T-cell (primary cell): ENCODE measurements around the gene ITPK1. TPM values are rescaled to one million over a fixed set of nuclear protein-coding genes. Genes with fewer than 3 reads are reported as not detected.

Experiments used
- ATAC-seq, 4 experiments: fragments of 200-7000 bp in 3 of 4; fragments of 150-1000 bp in 1 of 4; cut with Tn5 transposase; replicated peaks in 1 of 4; 1 replicate in 3 of 4; 2 replicates in 1 of 4; pipeline ENCODE4 v1.10.0; 2021; ENCODE audit warnings: moderate library complexity in 3 of 4, mild to moderate bottlenecking in 2 of 4, moderate number of reproducible peaks in 1 of 4
- CTCF ChIA-PET, 2 donors: fragments of 300-600 bp; sonication (Branson Sonifier 250); formaldehyde crosslinking; loops; one replicate each; lab custom pipeline; 2022; ENCODE audit warnings: antibody characterized with exemption in 2 of 2; lab: Charles Lee
- POLR2A ChIA-PET, 2 donors: fragments of 300-600 bp; sonication (Branson Sonifier 250); formaldehyde crosslinking; loops; one replicate each; lab custom pipeline; 2022; ENCODE audit warnings: antibody characterized with exemption in 2 of 2; lab: Charles Lee
- DNase-seq, 35 experiments: peaks; one replicate each; pipeline versions ENCODE4 v3.0.0 to v3.0.0-alpha.2; 2013 to 2023
- H3K27ac ChIP-seq: one replicate; pipeline ENCODE4 v1.5.1; 2013; ENCODE audit warnings: low read length
- H3K27me3 ChIP-seq, 2 experiments: replicated peaks in 1 of 2; 1 replicate in 1 of 2; 2 replicates in 1 of 2; pipeline versions ENCODE4 v1.6.1 to v1.7.0; 2013; ENCODE audit warnings: low read length in 1 of 2, mixed read lengths in 1 of 2; ENCODE audit not compliant: control insufficient read depth in 2 of 2, insufficient read depth in 2 of 2; ENCODE audit errors: extremely low read depth in 1 of 2
- H3K36me3 ChIP-seq, 2 donors: 1 replicate in 1 of 2; 2 replicates in 1 of 2; pipeline versions ENCODE4 v1.6.1 to v1.7.0; 2013; ENCODE audit warnings: low read length in 1 of 2; ENCODE audit not compliant: control insufficient read depth in 2 of 2, insufficient read depth in 1 of 2; ENCODE audit errors: extremely low read depth in 1 of 2
- H3K4me1 ChIP-seq, 2 experiments: 1 replicate in 1 of 2; 2 replicates in 1 of 2; pipeline versions ENCODE4 v1.6.1 to v1.7.0; 2013; ENCODE audit warnings: low read length in 2 of 2, mixed read lengths in 1 of 2; ENCODE audit not compliant: insufficient read depth in 2 of 2, control insufficient read depth in 1 of 2; ENCODE audit errors: extremely low read depth in 1 of 2
- H3K4me3 ChIP-seq, 2 donors: 1 replicate in 1 of 2; 2 replicates in 1 of 2; pipeline versions ENCODE4 v1.5.1 to v1.7.0; 2013; ENCODE audit warnings: mild to moderate bottlenecking in 2 of 2, low read length in 1 of 2, moderate library complexity in 1 of 2; ENCODE audit not compliant: control insufficient read depth in 1 of 2; ENCODE audit errors: extremely low read depth in 1 of 2
- H3K9me3 ChIP-seq: 2 replicates; pipeline ENCODE4 v1.7.0; 2013
- H3K27ac Mint-ChIP-seq, 2 donors: one replicate each; pipeline ENCODE4 v1.8.0; 2020 to 2021; ENCODE audit warnings: mild to moderate bottlenecking in 2 of 2, mixed read lengths in 2 of 2
- H3K27me3 Mint-ChIP-seq, 2 donors: one replicate each; pipeline ENCODE4 v1.8.0; 2021 to 2022; ENCODE audit warnings: mixed read lengths in 2 of 2
- H3K36me3 Mint-ChIP-seq: one replicate; pipeline ENCODE4 v1.8.0; 2021; ENCODE audit warnings: mixed read lengths
- H3K4me1 Mint-ChIP-seq, 3 donors: one replicate each; pipeline ENCODE4 v1.8.0; 2020 to 2022; ENCODE audit warnings: mixed read lengths in 3 of 3, mild to moderate bottlenecking in 1 of 3
- H3K4me3 Mint-ChIP-seq, 3 donors: one replicate each; pipeline ENCODE4 v1.8.0; 2020 to 2022; ENCODE audit warnings: mild to moderate bottlenecking in 3 of 3, mixed read lengths in 3 of 3, moderate library complexity in 3 of 3
- H3K9me3 Mint-ChIP-seq, 3 donors: one replicate each; pipeline ENCODE4 v1.8.0; 2020 to 2022; ENCODE audit warnings: mixed read lengths in 3 of 3
- WGBS: methylation state at CpG from one replicate; pipeline ENCODE4 v1.1.5; 2013; ENCODE audit warnings: missing lambda C conversion rate; ENCODE audit not compliant: insufficient coverage; 5-methylcytosine and 5-hydroxymethylcytosine counted together
- total RNA-seq, 35 experiments: library from RNA in 6 of 35; stranded (reverse) in 6 of 35; fragments of 120-200 nt in 1 of 35; gene quantifications; one replicate each; pipeline versions ENCODE4 v1.2.1 to v1.2.4 and lab custom pipeline; 2013 to 2026

The ITPK1 gene
- total RNA-seq, 5 donors from 2014 or later (not counting 1 experiment from before 2014, with no cell fraction given), result 28.0 to 43.0 (median 39.5) TPM

DNA sequence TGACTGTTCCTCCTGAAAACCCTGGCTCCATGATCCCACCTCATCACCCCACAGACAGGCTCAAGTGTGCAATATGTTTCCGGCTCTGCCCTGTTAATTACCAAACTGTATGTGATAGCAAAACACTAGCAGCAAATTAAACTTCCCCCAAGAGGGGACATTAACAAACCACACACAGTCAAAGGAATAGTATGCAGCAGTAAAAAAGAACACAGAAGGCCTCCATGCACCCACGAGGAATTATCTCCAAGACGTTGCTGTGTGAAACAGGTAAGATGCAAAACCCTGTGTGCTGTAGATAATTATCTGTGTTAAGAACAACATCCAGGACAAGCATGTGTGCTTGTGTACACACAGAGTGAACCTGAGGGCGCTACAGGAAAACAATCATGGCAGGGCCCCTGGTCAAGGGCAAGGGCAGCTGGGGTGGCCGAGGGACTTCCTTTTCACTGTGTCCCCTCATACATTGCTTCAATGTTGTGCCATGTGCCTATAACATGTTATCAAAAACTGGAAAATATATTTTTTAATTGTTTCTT, 35.8 kb downstream of the ITPK1 start:
- H3K36me3 Mint-ChIP-seq, result peaks cover 7% of the 10 kb centered on the region
- peak overlapping the region in 1 of 2 donors; percentile 65 for H3K27ac Mint-ChIP-seq
- DNase-seq (no peak), ATAC-seq (no peak)
- H3K9me3 ChIP-seq, result no peaks in the 10 kb centered on the region
- no peak overlapping the region for H3K27ac ChIP-seq
- ChIA-PET POLR2A (no interaction called here), CTCF (no interaction called here)
- no peaks in the 10 kb centered on the region for H3K36me3 ChIP-seq
- no peak overlapping the region for H3K4me3 ChIP-seq
- no peaks in the 10 kb centered on the region for H3K9me3 Mint-ChIP-seq
- no peak overlapping the region for H3K4me3 Mint-ChIP-seq
- no peaks in the 10 kb centered on the region for H3K27me3 Mint-ChIP-seq
- peaks cover 53 to 70% (median 63%) of the 10 kb centered on the region in 3 donors for H3K4me1 Mint-ChIP-seq
- peaks cover 2 to 75% of the 10 kb centered on the region in 2 experiments for H3K4me1 ChIP-seq
- 100% methylated on average over 2 of the region's 5 CpGs for WGBS
- no peaks in the 10 kb centered on the region for H3K27me3 ChIP-seq

DNA sequence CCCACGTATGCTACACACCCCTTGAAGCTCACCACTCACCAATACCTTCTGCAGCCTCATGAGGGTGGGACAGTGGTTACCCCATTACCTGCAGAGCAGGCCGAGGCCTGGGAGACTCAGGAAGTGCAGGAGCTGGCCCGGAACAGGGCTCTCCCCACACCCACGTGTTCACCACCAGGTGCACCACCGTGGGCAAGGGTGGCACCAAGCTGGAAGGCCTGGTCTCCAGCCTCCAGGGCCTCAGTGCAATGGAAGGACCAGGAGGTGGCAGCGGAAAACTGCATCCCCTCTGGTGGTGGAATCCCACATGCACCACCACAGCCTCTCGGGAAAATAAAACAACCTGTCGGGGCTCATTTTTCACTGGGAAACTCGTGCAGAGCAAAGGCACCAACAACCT, 36.4 kb downstream of the ITPK1 start:
- no peaks in the 10 kb centered on the region for H3K9me3 ChIP-seq
- H3K27me3 ChIP-seq, result no peaks in the 10 kb centered on the region
- H3K27me3 Mint-ChIP-seq, result no peaks in the 10 kb centered on the region
- 59% methylated on average over 4 of the region's 9 CpGs for WGBS
- peaks cover 5% of the 10 kb centered on the region for H3K36me3 Mint-ChIP-seq
- ChIA-PET POLR2A (no interaction called here), CTCF (no interaction called here)
- no peak for DNase-seq
- H3K36me3 ChIP-seq, result no peaks in the 10 kb centered on the region
- no peak overlapping the region for H3K4me3 ChIP-seq
- H3K27ac Mint-ChIP-seq, result peak overlapping the region in 1 of 2 donors; percentile 65
- no peak for ATAC-seq
- H3K4me3 Mint-ChIP-seq, result peak overlapping the region in 1 of 3 donors; percentile 28
- H3K27ac ChIP-seq, result no peak overlapping the region
- H3K4me1 ChIP-seq, result peaks cover 5 to 81% of the 10 kb centered on the region in 2 experiments
- H3K9me3 Mint-ChIP-seq, result no peaks in the 10 kb centered on the region
- H3K4me1 Mint-ChIP-seq, result peaks cover 59 to 72% (median 69%) of the 10 kb centered on the region in 3 donors

DNA sequence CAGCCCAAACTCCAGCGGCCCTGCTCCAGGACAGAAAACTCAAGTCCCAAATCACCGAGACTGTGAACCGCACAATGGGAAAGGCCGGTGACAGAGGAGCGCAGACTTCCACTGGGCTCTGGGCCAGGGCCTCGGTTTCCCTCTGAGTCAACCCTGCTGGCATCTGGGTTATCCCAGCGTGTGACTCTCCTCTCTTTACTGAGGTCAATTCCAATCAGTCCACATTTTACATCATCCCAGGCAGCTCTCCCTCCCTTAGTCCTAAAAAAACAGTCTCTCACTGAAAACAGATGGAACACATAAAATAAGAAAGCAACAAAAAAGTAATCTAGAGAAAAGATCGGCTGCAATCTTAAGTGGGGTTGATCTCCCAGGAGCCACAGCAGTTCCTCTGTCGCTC, 36.9 kb downstream of the ITPK1 start:
- Mint-ChIP-seq H3K4me1 (peaks cover 61 to 74% (median 74%) of the 10 kb centered on the region in 3 donors), H3K27ac (peak overlapping the region in 1 of 2 donors; percentile 65), H3K36me3 (peaks cover under 1% of the 10 kb centered on the region), H3K4me3 (peak overlapping the region in 1 of 3 donors; percentile 28), H3K27me3 (no peaks in the 10 kb centered on the region), H3K9me3 (no peaks in the 10 kb centered on the region)
- ATAC-seq (no peak), DNase-seq (no peak)
- Histone ChIP-seq H3K9me3 (no peaks in the 10 kb centered on the region), H3K27ac (no peak overlapping the region), H3K4me3 (no peak overlapping the region), H3K27me3 (no peaks in the 10 kb centered on the region), H3K4me1 (peaks cover 5 to 85% of the 10 kb centered on the region in 2 experiments), H3K36me3 (no peaks in the 10 kb centered on the region)
- 90% methylated on average over 8 of the region's 9 CpGs for WGBS
- POLR2A ChIA-PET, result no interaction called here
- CTCF ChIA-PET, result no interaction called here

DNA sequence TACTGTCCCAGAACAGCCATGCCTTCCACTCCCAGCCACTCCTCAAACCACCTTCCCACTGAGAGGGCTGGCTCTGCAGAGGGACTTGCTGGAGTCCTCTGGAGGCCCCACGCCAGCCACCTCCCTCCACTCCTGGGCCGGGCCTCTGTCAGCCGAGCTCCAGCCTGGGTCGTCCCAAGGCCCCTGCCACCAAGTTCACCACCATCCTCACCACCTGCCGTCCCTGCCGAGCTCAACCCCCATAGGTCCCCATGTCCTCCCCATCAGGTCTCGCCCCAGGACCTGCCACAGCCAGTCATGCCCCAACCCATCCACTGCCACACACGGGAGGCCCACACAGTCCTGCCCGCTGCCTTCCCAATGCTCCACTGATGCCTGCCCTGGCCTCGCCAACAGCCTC, 39.0 kb downstream of the ITPK1 start:
- no peak for ATAC-seq

DNA sequence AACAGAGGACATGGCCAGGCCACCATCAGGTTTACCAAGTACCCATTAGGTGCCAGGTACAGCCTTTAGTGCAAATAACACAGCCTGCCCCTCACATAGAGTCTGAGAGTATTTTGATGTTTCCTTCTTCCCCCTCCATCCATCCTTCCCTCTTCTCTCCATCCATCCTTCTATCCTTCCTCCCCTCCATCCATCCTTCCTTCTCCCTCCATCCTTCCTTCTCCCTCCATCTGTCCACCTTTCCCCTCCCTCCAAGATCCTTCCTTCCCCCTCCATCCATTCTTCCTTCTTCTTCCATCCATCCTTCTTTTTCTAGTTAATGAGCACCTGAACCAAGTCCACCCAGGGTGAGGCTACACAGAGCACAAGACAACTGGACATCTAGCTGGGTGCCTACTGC, 39.8 kb downstream of the ITPK1 start:
- H3K9me3 ChIP-seq, result no peaks in the 10 kb centered on the region
- DNase-seq (no peak), ATAC-seq (no peak)
- Mint-ChIP-seq H3K9me3 (no peaks in the 10 kb centered on the region), H3K36me3 (peaks cover 4% of the 10 kb centered on the region), H3K4me1 (peaks cover 53 to 67% (median 63%) of the 10 kb centered on the region in 3 donors), H3K4me3 (peak overlapping the region in 1 of 3 donors; percentile 30), H3K27me3 (no peaks in the 10 kb centered on the region), H3K27ac (peak overlapping the region in 1 of 2 donors; percentile 55)
- no peak overlapping the region for H3K4me3 ChIP-seq
- no peaks in the 10 kb centered on the region for H3K27me3 ChIP-seq
- H3K36me3 ChIP-seq, result no peaks in the 10 kb centered on the region
- no peak overlapping the region for H3K27ac ChIP-seq
- ChIA-PET CTCF (no interaction called here), POLR2A (interaction anchor here (0.6 to 0.7 kb wide), 2 partner anchors 9 to 20 kb away, joined by 7 to 16 read pairs; no protein-coding TSS in a partner anchor)
- peaks cover 5 to 74% of the 10 kb centered on the region in 2 experiments for H3K4me1 ChIP-seq

More for the DNA sequence above, 39.0 kb downstream of the ITPK1 start:
- POLR2A ChIA-PET, result interaction anchor here in 1 of 2 donors (0.6 kb wide), 1 partner anchor 9 kb away, joined by 5 read pairs; no protein-coding TSS in a partner anchor
- Histone ChIP-seq H3K4me1 (peaks cover 5 to 83% of the 10 kb centered on the region in 2 experiments), H3K27ac (no peak overlapping the region), H3K9me3 (no peaks in the 10 kb centered on the region), H3K27me3 (no peaks in the 10 kb centered on the region), H3K36me3 (no peaks in the 10 kb centered on the region), H3K4me3 (no peak overlapping the region)
- peak overlapping the region in 1 of 3 donors; percentile 30 for H3K4me3 Mint-ChIP-seq
- WGBS, result over 99% methylated on average over 10 of the region's 10 CpGs
- CTCF ChIA-PET, result no interaction called here
- H3K4me1 Mint-ChIP-seq, result peaks cover 58 to 69% (median 69%) of the 10 kb centered on the region in 3 donors
- no peak for DNase-seq
- no peaks in the 10 kb centered on the region for H3K9me3 Mint-ChIP-seq
- no peaks in the 10 kb centered on the region for H3K27me3 Mint-ChIP-seq
- peaks cover 4% of the 10 kb centered on the region for H3K36me3 Mint-ChIP-seq
- H3K27ac Mint-ChIP-seq, result peak overlapping the region in 1 of 2 donors; percentile 22

GRCh38 chr14:93073910-93074769, 41.6 kb downstream of the ITPK1 start:
- WGBS, result 84% methylated on average over 8 of the region's 19 CpGs
- DNase-seq, result peak in 6 of 35 experiments; percentile 3 to 42 (median 10)
- Mint-ChIP-seq H3K9me3 (no peaks in the 10 kb centered on the region), H3K27me3 (no peaks in the 10 kb centered on the region), H3K4me3 (peak overlapping the region; percentile 36 to 66 (median 41)), H3K27ac (peak overlapping the region; percentile 61 to 76), H3K4me1 (peaks cover 49 to 63% (median 61%) of the 10 kb centered on the region in 3 donors), H3K36me3 (peaks cover 4% of the 10 kb centered on the region)
- H3K36me3 ChIP-seq, result no peaks in the 10 kb centered on the region
- no peaks in the 10 kb centered on the region for H3K9me3 ChIP-seq
- H3K4me3 ChIP-seq, result peak overlapping the region in 1 of 2 donors; percentile 19
- H3K27me3 ChIP-seq, result no peaks in the 10 kb centered on the region
- H3K27ac ChIP-seq, result no peak overlapping the region
- H3K4me1 ChIP-seq, result peaks cover 5 to 67% of the 10 kb centered on the region in 2 experiments
- ChIA-PET CTCF (no interaction called here), POLR2A (no interaction called here)
- ATAC-seq, result peak in 3 of 4 experiments; percentile 40 to 43 (median 43)
